Vagina (tissue), 2 donors: ENCODE results near the gene PATJ.

Source experiments
- CTCF ChIP-seq, 3 experiments: fragments of 450-650 bp in 2 of 3; fragments of 200-600 bp in 1 of 3; sonication (generic) in 1 of 3; IDR thresholded peaks; one replicate each; pipeline ENCODE4 v1.5.1; 2017 to 2019; ENCODE audit warnings: antibody characterized with exemption in 3 of 3, mild to moderate bottlenecking in 2 of 3, moderate library complexity in 2 of 3
- POLR2A ChIP-seq, 2 donors: fragments of 450-650 bp; IDR thresholded peaks; one replicate each; pipeline ENCODE4 v1.6.1; 2017; ENCODE audit warnings: antibody characterized with exemption in 2 of 2, mild to moderate bottlenecking in 2 of 2, moderate library complexity in 2 of 2

DNA sequence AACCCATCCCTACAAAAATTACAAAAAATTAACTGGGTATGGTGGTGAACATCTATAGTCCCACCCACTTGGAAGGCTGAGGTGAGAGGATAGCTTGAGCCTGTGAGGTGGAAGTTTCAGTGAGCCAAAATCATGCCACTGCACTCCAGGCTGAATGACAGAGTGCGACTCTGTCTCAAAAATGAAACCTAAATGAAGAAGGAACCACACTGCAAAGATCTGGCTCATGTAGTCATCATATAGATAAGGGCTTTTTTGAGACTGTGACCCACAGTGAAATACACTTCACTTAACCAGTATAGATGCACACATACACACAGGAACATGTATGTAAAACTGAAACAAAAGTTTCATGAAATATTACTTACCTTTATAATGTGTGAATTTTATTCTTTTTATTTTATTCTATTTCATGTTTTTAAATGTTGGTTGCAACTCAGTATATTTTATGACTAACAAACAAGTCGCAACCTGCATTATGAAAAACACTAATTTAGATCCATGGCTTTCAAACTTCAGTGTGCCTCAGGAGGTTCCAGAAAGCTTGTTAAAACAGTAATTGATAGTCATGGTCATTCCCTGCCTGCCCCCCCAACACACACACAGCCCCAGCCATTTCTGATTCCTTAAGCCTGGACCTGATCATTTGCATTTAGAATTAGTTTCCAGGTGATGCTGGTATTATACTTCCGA lies 189.5 kb downstream of the PATJ start:
- no peak for TF ChIP-seq CTCF (IDR thresholded peaks at IDR 0.05)
- no peak for TF ChIP-seq POLR2A (IDR thresholded peaks at IDR 0.05)
